ENCODE results near the gene GRIN2C.

- no peak for TF ChIP-seq POLR2A (IDR thresholded peaks at IDR 0.05)
- TF ChIP-seq, protein P1, sequence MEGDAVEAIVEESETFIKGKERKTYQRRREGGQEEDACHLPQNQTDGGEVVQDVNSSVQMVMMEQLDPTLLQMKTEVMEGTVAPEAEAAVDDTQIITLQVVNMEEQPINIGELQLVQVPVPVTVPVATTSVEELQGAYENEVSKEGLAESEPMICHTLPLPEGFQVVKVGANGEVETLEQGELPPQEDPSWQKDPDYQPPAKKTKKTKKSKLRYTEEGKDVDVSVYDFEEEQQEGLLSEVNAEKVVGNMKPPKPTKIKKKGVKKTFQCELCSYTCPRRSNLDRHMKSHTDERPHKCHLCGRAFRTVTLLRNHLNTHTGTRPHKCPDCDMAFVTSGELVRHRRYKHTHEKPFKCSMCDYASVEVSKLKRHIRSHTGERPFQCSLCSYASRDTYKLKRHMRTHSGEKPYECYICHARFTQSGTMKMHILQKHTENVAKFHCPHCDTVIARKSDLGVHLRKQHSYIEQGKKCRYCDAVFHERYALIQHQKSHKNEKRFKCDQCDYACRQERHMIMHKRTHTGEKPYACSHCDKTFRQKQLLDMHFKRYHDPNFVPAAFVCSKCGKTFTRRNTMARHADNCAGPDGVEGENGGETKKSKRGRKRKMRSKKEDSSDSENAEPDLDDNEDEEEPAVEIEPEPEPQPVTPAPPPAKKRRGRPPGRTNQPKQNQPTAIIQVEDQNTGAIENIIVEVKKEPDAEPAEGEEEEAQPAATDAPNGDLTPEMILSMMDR (IDR thresholded peaks at IDR 0.05): no peak
Observed at GRCh38 chr17:74860872-74861661, 1.4 kb upstream of the GRIN2C start.
